GM21367 (cell line): ENCODE results near the gene DND1.
A peak's percentile ranks its signal among the peaks of the same experiment; 100 is the strongest.
"Not testable (repeated sequence)": the region's sequence is repeated elsewhere in the genome, so short reads cannot be mapped to it uniquely, and the experiment has no call there.

Experiments used
- ATAC-seq: cut with Tn5 transposase; IDR thresholded peaks from one replicate; pipeline ENCODE4 v1.9.1; 2021; ENCODE audit not compliant: unreplicated experiment

DND1 gene

GRCh38 chr5:140672455-140673186 lies 755 bp downstream of the DND1 start:
- ATAC-seq: no peak

GRCh38 chr5:140671472-140672125 lies 1.8 kb downstream of the DND1 start:
- ATAC-seq: no peak

- ATAC-seq: not testable (repeated sequence)
Measured at GRCh38 chr5:140671035-140671434, 2.3 kb downstream of the DND1 start.

GRCh38 chr5:140664359-140665119 lies 8.8 kb downstream of the DND1 start, which contains the start of gene WDR55:
TSS of gene WDR55 (plus strand) at chr5:140664904. CDS start at chr5:140664913, 9 bp downstream.
- peak; percentile 95 for ATAC-seq

- ATAC-seq: no peak
Measured at GRCh38 chr5:140664030-140664358, 9.4 kb downstream of the DND1 start.

- ATAC-seq: not testable (repeated sequence)
Measured at GRCh38 chr5:140660371-140660770, 13.0 kb downstream of the DND1 start.

- ATAC-seq: no peak
Measured at GRCh38 chr5:140658870-140659269, 14.5 kb downstream of the DND1 start.

- ATAC-seq: no peak
Measured at GRCh38 chr5:140647042-140647419, 26.3 kb downstream of the DND1 start.

GRCh38 chr5:140642718-140643117 lies 30.7 kb downstream of the DND1 start:
- no peak for ATAC-seq

- ATAC-seq: no peak
Measured at GRCh38 chr5:140641716-140642115, 31.7 kb downstream of the DND1 start.

GRCh38 chr5:140639148-140639981 lies 34.0 kb downstream of the DND1 start, which contains the start of gene TMCO6:
TSS of gene TMCO6 (plus strand) at chr5:140639451. CDS start at chr5:140639528, 77 bp downstream.
- peak; percentile 85 for ATAC-seq

- ATAC-seq: not testable (repeated sequence)
Measured at GRCh38 chr5:140638898-140639147, 34.6 kb downstream of the DND1 start.

GRCh38 chr5:140637371-140638100 lies 35.8 kb downstream of the DND1 start:
- no peak for ATAC-seq

GRCh38 chr5:140635291-140636257 lies 37.8 kb downstream of the DND1 start:
- ATAC-seq: no peak

GRCh38 chr5:140634103-140634502 lies 39.3 kb downstream of the DND1 start:
- no peak for ATAC-seq

- no peak for ATAC-seq
Measured at GRCh38 chr5:140633501-140633900, 39.9 kb downstream of the DND1 start.

- no peak for ATAC-seq
Measured at GRCh38 chr5:140633021-140633471, 40.3 kb downstream of the DND1 start, which contains the start of gene CD14. TSS of gene CD14 (minus strand) at chr5:140633175. CDS start at chr5:140633071, 104 bp downstream.

- ATAC-seq: peak; percentile 46
Measured at GRCh38 chr5:140632366-140633020, 40.9 kb downstream of the DND1 start.
